Lung microvascular endothelial cell (primary cell): Measurements from ENCODE around the gene ARHGAP4. TPM values are rescaled to one million over a fixed set of nuclear protein-coding genes. Genes with fewer than 3 reads are reported as not detected.
A peak's percentile ranks its signal among the peaks of the same experiment; 100 is the strongest.

Experiments
- DNase-seq, 2 donors: peaks; one replicate each; pipeline versions ENCODE4 v3.0.0 to v3.0.0-alpha.2; 2010; ENCODE audit warnings: low read depth in 2 of 2
- total RNA-seq: library from RNA; depleted of rRNA; stranded (reverse); fragments of >200 nt; gene quantifications from 2 replicates; pipeline ENCODE4 v1.2.1, GENCODE V29; 2014

The ARHGAP4 gene
- total RNA-seq, 1 donor from 2014 or later = 2.8 TPM

GRCh38 chrX:153945956-153946943 is 20.2 kb upstream of the ARHGAP4 start:
- DNase-seq = no peak

- no peak for DNase-seq
Measured at GRCh38 chrX:153944800-153945150, 18.7 kb upstream of the ARHGAP4 start.

- DNase-seq = peak in 1 of 2 donors; percentile 64
Measured at GRCh38 chrX:153944140-153944799, 18.2 kb upstream of the ARHGAP4 start, which contains the start of gene RENBP. TSS of gene RENBP (minus strand) at chrX:153944643. CDS start at chrX:153944610, 33 bp downstream.

DNA sequence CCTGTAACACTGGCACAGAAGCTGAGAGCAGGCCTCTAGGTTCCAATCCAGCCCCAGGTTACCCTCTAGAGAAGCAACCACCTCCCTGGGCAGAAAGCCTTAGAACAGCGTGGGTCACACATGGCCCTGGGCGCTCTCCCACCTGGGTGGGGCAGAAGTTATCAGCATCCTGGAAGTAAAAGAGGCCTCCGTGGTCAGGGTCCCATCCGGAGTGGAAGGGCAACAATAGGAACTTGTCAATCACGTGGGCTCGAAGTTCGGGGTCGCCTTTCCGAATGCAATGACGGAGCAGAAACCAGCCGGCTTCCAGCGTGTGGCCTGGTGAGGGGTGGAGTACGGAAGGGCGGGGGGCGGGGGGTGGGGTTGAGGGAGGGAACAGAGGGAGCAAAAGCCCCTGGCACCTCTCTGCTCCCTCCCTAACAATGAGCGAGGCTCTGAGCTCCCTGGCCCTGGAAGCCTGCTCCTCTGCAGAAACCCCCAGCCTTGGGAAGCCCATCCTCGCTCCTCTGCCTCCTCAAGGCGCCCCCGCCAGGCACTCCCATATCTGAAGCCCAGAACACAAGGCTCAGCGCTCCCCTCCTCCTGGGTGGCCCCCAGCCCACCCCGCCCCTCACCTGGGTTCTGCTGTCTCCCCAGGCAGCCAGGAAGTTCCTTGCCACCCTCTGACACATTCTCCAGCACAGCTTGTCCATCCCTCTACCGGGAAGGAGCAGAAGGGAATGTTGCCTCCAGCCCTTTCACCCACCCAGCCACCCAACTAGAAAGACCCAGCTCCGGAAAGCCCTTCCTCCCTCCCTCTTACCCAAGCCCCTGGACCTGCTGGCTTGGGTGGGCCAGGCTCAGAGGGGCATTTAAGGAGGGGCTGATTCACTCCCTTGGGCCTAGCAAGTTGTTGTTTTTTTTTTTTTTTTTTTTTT is 15.5 kb upstream of the ARHGAP4 start:
- no peak for DNase-seq

GRCh38 chrX:153939573-153939972 is 13.5 kb upstream of the ARHGAP4 start:
- DNase-seq = no peak

DNA sequence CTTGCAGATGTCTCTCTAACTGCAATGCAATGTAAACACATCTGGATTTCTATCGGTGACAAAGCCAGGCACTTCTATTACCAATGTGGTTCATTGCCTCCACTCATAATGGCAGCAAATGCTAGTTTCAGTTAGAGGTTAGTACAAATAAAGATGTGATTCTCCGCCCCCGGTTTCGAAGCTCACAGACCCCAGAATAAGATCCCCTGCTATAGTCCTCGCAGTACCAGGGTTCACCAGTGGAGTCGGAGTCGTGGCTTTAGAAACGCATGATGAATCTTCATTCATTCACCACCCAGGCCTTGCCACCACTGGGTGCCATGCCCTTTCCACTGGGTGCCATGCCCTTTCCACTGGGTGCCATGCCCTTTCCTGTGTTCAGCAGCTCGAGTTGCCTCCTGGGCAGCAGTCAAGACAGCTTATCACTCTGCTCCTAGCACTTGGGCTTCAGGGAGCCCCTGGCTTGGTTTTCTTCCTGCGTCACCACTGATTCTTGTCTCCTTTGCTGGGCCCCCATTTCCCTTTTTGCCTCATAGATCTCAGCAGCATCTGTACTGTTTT is 12.2 kb upstream of the ARHGAP4 start:
- DNase-seq = no peak

- no peak for DNase-seq
Measured at GRCh38 chrX:153937056-153937455, 11.0 kb upstream of the ARHGAP4 start.

DNA sequence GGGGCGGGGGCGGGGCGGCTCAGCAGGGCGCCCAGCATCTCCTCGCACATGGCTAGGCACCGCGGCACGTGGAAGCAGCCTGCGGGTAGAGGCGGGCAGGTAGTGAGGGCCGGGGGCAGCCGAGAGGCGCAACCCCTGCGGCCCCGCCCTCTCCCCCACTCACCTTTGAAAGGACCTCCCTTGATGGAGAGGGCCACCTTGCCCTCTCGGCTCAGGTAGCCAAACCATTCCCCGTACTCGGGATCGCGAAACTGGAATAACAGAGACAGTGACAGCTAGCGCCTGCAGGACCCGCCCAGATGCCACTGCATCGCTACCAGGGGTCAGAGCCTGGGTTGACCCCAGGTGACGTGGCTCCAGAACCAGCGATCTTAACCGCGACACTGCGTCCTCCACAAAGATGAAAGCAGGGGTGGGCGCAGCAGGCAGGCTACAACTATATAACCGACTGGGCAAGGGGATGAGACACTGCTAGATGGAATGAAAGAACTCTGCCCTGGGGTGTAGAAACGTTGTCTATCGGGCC is 9.3 kb upstream of the ARHGAP4 start:
- no peak for DNase-seq

DNA sequence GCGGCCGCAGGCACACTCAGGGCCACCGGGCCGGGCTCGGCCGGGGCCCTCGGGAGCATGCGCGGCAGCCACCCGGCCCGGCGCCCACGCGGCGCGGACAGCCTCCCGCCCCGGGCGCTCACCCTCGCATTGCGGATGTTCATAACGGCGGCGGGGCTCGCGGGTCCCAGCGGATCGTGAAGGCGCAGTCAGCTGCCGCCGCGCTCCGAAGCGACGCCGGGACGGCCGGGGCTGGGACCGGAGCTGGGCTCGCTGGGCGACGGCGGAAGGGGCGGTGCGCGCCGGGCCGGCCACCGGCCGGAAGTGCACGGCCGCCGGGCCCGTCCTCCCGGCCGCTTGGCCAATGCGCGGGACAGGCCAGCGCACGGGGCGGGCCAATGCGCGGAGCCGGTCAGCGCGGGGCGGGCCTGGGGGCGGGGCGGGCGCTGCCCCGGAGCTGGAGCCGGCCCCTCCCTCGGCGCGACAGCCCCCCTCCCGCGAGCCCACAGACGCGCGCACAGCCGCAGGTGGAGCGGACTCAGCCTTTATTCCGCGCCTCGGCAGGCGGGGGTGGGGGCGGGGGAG is 8.8 kb upstream of the ARHGAP4 start, which contains the start of gene NAA10:
Gene NAA10, minus strand, starts transcription at position 276 of the 564 bp plus-strand sequence. Its CDS starts 133 bp downstream, at position 143.
- peak; percentile 79 to 87 for DNase-seq

- DNase-seq = no peak
Measured at GRCh38 chrX:153934148-153934761, 8.2 kb upstream of the ARHGAP4 start.

DNA sequence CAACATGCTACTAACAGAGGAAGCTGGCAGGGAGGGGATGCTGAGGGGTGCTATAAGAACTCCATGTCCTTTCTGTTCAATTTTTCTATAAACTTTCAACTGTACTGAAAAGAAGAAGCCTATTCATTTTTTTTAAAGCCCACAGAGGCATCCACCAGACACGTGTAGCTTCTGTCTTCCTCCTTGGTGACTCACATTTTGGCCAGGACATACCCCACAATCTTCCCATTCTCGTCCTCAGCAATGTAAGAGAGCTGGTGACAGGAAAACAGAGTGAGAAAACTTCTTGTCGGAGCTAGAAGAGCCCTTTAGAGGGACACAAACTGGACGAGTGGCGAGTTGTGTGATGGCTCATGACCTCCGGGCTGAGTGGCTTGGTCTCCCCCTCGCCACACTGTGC is 7.7 kb upstream of the ARHGAP4 start:
- peak in 1 of 2 donors; percentile 52 for DNase-seq

- no peak for DNase-seq
Measured at GRCh38 chrX:153932220-153932915, 6.3 kb upstream of the ARHGAP4 start.

GRCh38 chrX:153931748-153932147 is 5.7 kb upstream of the ARHGAP4 start:
- no peak for DNase-seq

- no peak for DNase-seq
Measured at GRCh38 chrX:153931151-153931550, 5.1 kb upstream of the ARHGAP4 start.

DNA sequence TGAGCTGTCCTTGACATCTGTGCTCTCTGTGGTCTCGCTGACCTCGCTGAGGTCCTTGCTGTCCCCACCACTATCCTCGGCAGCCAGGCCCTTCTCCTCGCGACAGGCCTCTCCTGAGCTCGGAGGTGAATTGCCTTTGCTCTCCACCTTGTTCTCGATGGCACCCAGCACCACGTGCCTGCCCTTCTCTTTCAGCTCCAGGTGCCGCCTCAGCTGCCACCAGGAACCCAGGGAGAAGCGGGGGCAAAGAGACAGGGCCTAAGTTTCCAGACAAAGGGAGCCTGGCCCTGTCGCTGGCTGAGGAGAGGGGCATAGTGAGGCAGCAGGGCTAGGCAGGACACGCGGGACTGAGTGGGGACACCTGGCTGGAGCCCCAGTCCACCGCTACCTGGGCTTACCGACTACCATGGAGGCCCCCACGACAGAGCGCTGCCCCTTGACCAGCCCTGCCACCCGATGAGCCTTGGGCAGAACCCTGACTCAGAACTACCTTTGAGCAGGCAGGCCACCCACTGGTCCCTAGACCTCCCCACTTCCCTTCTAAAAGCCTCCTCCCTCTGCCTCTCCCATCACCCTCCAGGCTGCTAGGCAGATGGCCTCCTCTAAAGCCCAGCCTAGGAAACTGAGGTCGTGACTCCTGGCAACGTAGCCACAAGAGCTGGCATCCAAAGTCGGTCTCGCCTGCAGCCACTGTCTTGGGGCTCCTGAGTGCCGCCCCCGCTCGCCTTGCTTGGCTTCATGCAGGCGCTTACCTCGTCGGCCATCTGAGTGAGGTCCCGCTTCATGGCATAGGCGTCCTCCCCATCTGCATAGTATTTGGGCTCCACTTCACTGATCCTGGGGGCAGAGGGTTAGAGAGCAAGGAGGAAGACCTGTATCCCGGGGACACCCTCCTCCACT is 4.2 kb upstream of the ARHGAP4 start:
- DNase-seq = no peak

DNA sequence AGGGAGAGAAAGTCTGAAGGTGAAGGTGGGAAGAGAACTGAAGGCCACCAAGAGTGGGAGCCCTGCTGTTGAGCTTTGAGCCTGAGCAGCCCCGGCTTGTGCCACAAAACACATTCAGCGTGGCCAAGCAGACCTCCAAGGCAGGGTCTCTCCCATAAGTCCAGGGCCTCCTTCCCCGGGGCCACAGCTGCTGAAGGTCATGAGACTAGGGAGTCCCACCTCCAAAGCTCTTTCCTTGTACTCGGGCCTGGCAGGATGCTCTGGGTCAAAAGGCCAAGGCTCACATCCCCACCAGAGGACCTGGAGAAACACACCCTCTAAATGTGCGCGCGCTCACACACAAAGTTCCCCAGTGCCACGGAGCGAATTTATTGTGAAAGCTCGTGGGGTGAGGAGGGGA is 3.5 kb upstream of the ARHGAP4 start:
- no peak for DNase-seq

DNA sequence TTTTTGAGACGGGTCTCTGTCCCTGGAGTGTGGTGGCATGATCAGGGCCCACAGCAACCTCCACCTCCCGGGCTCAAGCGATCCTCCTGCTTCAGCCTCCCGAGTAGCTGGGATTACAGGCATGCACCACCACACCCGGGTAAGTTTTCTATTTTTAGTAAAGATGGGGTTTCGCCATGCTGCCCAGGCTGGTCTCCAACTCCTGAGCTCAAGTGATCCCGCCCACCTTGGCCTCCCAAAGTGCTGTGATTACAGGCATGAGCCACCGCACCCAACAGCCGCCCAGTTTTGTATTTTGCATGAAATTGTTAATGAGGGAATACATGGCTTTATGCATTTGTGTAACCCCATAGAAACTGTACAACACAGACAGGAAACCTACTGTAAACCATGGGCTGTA is 2.8 kb upstream of the ARHGAP4 start:
- DNase-seq = no peak
